NCI-H524 treated with DMSO at 0.1 percent for 48 hours (cell line): Measurements from ENCODE around the gene CCR5AS.

Experiments
- DNase-seq: peaks from one replicate; lab custom pipeline; 2025; lab: John Stamatoyannopoulos, UW

The CCR5AS gene

GRCh38 chr3:46380471-46381221 lies 26.2 kb downstream of the CCR5AS start:
- no peak for DNase-seq

GRCh38 chr3:46378426-46378942 lies 28.4 kb downstream of the CCR5AS start:
- no peak for DNase-seq

DNA sequence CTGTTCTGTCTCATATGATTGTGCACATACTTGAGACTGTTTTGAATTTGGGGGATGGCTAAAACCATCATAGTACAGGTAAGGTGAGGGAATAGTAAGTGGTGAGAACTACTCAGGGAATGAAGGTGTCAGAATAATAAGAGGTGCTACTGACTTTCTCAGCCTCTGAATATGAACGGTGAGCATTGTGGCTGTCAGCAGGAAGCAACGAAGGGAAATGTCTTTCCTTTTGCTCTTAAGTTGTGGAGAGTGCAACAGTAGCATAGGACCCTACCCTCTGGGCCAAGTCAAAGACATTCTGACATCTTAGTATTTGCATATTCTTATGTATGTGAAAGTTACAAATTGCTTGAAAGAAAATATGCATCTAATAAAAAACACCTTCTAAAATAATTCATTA lies 31.1 kb downstream of the CCR5AS start:
- DNase-seq = no peak

DNA sequence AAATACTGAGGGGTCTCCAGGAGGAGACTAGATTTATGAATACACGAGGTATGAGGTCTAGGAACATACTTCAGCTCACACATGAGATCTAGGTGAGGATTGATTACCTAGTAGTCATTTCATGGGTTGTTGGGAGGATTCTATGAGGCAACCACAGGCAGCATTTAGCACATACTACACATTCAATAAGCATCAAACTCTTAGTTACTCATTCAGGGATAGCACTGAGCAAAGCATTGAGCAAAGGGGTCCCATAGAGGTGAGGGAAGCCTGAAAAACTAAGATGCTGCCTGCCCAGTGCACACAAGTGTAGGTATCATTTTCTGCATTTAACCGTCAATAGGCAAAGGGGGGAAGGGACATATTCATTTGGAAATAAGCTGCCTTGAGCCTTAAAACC lies 31.6 kb downstream of the CCR5AS start:
- DNase-seq = no peak

DNA sequence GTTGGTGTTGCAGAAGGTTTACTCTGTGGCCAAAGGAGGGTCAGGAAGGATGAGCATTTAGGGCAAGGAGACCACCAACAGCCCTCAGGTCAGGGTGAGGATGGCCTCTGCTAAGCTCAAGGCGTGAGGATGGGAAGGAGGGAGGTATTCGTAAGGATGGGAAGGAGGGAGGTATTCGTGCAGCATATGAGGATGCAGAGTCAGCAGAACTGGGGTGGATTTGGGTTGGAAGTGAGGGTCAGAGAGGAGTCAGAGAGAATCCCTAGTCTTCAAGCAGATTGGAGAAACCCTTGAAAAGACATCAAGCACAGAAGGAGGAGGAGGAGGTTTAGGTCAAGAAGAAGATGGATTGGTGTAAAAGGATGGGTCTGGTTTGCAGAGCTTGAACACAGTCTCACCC lies 32.1 kb downstream of the CCR5AS start:
- no peak for DNase-seq

DNA sequence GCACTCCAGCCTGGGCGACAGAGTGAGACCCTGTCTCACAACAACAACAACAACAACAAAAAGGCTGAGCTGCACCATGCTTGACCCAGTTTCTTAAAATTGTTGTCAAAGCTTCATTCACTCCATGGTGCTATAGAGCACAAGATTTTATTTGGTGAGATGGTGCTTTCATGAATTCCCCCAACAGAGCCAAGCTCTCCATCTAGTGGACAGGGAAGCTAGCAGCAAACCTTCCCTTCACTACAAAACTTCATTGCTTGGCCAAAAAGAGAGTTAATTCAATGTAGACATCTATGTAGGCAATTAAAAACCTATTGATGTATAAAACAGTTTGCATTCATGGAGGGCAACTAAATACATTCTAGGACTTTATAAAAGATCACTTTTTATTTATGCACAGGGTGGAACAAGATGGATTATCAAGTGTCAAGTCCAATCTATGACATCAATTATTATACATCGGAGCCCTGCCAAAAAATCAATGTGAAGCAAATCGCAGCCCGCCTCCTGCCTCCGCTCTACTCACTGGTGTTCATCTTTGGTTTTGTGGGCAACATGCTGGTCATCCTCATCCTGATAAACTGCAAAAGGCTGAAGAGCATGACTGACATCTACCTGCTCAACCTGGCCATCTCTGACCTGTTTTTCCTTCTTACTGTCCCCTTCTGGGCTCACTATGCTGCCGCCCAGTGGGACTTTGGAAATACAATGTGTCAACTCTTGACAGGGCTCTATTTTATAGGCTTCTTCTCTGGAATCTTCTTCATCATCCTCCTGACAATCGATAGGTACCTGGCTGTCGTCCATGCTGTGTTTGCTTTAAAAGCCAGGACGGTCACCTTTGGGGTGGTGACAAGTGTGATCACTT lies 34.1 kb downstream of the CCR5AS start:
- no peak for DNase-seq

GRCh38 chr3:46371519-46372340 lies 35.1 kb downstream of the CCR5AS start:
- DNase-seq = no peak

DNA sequence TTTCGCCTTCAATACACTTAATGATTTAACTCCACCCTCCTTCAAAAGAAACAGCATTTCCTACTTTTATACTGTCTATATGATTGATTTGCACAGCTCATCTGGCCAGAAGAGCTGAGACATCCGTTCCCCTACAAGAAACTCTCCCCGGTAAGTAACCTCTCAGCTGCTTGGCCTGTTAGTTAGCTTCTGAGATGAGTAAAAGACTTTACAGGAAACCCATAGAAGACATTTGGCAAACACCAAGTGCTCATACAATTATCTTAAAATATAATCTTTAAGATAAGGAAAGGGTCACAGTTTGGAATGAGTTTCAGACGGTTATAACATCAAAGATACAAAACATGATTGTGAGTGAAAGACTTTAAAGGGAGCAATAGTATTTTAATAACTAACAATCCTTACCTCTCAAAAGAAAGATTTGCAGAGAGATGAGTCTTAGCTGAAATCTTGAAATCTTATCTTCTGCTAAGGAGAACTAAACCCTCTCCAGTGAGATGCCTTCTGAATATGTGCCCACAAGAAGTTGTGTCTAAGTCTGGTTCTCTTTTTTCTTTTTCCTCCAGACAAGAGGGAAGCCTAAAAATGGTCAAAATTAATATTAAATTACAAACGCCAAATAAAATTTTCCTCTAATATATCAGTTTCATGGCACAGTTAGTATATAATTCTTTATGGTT lies 35.9 kb downstream of the CCR5AS start, which contains the start of gene CCR5:
TSS of gene CCR5 (plus strand) at position 108 of the 680 bp plus-strand sequence. CDS start 1,957 bp downstream, outside the sequence.
- DNase-seq = no peak

- DNase-seq = no peak
Measured at GRCh38 chr3:46369675-46370132, 37.2 kb downstream of the CCR5AS start.

DNA sequence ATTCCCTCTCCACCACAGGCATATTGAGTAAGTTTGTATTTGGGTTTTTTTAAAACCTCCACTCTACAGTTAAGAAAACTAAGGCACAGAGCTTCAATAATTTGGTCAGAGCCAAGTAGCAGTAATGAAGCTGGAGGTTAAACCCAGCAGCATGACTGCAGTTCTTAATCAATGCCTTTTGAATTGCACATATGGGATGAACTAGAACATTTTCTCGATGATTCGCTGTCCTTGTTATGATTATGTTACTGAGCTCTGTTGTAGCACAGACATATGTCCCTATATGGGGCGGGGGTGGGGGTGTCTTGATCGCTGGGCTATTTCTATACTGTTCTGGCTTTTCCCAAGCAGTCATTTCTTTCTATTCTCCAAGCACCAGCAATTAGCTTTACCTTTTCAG lies 37.7 kb downstream of the CCR5AS start:
- no peak for DNase-seq

- DNase-seq = no peak
Measured at GRCh38 chr3:46368569-46368968, 38.3 kb downstream of the CCR5AS start.

GRCh38 chr3:46367811-46368210 lies 39.1 kb downstream of the CCR5AS start:
- no peak for DNase-seq

- no peak for DNase-seq
Measured at GRCh38 chr3:46365737-46366524, 40.9 kb downstream of the CCR5AS start.

DNA sequence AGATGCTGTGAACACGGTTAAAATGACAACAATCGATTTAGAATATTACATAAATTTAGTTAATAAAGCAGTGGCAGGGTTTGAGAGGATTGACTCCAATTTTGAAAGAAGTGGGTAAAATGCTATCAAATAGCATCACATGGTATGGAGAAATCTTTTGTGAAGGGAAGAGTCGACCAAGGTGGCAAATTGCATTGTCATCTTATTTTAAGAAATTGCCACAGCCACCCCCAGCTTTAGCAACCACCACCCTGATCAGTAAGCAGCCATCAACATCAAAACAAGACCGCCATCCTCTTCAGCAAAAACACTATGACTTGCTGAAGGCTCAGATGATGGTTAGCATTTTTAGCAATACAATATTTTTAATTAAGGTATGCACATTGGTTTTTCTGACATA lies 41.8 kb downstream of the CCR5AS start:
- DNase-seq = no peak

GRCh38 chr3:46361408-46362283 lies 45.2 kb downstream of the CCR5AS start:
- DNase-seq = no peak

DNA sequence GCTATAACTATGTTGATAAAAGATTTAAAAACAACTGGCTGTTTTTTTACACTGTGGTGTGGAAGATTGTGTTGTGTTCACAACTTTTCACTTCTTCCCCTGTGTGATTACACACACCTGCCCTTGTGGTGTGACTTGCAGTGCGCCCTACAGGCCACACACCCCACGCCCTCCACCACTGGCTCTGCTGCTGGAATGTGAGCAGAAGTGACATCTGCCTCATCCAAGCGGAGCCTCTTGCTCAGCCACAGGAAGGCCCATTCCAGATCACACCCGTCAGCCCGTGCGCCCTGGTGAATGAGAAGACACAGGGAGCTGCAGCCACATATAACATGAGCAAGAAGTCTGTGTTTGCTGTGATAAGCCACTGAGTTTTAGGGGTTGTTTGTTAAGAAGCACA lies 46.0 kb downstream of the CCR5AS start:
- no peak for DNase-seq

- no peak for DNase-seq
Measured at GRCh38 chr3:46359733-46360493, 47.0 kb downstream of the CCR5AS start.

DNA sequence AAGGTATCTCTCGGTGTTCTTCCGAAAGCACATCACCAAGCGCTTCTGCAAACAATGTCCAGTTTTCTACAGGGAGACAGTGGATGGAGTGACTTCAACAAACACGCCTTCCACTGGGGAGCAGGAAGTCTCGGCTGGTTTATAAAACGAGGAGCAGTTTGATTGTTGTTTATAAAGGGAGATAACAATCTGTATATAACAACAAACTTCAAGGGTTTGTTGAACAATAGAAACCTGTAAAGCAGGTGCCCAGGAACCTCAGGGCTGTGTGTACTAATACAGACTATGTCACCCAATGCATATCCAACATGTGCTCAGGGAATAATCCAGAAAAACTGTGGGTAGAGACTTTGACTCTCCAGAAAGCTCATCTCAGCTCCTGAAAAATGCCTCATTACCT lies 48.4 kb downstream of the CCR5AS start:
- DNase-seq = no peak

DNA sequence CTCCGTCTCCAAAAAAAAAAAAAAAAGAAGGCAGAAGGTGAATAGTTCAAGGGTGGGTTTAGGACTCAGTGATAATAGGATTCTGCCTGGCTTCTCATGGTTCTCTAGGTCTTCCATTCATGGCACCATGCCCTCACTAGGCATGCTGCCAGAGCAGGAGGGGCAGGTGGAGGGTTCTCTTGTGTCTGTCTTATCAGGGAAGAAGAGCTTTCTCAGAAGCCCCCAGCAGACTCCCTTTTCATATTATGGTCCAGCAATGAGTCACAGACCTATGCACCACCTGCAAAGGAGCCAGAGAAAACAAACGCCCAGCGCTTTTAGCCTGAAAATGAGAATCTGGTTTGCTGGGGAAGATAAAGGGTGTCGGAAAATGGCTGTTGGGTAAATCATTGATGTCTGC lies 50.0 kb downstream of the CCR5AS start:
- DNase-seq = no peak
